GM15510 (cell line): Measurements from ENCODE around the gene NCR2.

Experiments
- POLR2A ChIP-seq: IDR thresholded peaks from 3 replicates; pipeline ENCODE4 v1.6.1; 2011; ENCODE audit warnings: borderline replicate concordance; ENCODE audit not compliant: insufficient read length; ENCODE audit errors: extremely low read depth

Gene NCR2, protein sequence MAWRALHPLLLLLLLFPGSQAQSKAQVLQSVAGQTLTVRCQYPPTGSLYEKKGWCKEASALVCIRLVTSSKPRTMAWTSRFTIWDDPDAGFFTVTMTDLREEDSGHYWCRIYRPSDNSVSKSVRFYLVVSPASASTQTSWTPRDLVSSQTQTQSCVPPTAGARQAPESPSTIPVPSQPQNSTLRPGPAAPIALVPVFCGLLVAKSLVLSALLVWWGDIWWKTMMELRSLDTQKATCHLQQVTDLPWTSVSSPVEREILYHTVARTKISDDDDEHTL

DNA sequence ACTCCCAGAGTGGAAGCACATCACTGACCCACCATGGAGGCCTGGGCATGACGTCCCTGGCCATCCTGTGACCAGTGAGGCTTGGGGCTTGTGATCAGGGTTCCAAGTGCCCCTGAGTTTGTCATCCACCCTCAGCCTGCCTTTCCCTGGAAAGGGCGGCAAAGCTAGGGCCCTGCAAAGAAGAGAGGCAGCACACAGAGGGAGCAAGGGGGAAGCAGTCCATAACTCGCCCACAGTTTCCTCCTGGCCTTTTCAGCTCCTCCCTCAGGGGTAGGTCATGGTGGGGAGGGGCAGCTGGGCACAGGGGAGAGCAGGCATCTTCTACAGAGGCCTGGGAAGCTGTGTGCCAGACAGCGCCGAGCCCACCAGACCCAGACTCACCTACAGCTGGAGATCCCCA, at the start of gene NCR2:
Gene NCR2 (plus strand): TSS at position 313 of the 400 bp plus-strand sequence. CDS start 269 bp downstream, outside the sequence.
- no peak for TF ChIP-seq POLR2A

DNA sequence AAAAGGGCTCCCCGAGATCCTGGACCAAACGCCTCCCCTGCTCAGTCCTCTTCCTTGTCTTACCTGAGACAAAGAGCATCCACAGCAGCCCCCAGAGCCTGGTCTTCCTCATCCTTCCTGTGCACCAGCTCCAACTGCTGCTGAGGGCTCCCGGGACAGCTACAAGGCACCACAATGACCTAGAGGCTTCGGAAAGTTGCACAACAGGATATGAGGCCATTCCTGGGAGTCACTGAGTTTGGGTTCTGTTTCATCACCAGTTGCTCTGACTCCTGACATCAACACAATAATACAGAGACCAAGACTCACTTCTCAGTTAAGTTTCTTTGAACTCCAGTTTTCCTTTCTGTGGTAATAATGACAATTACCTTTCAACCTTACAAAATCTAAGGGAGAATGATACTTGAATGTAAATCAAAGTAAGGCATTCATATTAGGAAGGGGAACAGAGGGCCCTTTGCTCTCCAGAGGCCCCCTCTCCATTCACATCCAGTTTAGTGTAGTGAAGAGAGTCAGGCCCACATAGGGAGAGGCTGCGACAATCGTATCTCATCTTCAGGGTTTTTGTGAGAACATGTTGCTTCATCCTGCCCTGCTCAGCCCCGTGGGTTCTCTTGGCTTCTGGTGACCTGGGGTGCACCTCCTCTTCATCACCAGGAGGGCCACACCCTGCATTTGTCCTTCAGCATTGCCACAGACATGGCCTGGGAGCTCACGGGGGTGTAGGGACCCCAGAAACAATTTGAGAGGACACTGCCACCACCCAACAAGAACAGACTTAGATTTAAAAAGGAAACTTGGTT, 48.7 kb upstream of the NCR2 start, which contains the start of gene TREM1:
Gene TREM1 (minus strand): TSS at position 139 of the 803 bp plus-strand sequence. CDS start 27 bp downstream, at position 112.
- no peak for TF ChIP-seq POLR2A

DNA sequence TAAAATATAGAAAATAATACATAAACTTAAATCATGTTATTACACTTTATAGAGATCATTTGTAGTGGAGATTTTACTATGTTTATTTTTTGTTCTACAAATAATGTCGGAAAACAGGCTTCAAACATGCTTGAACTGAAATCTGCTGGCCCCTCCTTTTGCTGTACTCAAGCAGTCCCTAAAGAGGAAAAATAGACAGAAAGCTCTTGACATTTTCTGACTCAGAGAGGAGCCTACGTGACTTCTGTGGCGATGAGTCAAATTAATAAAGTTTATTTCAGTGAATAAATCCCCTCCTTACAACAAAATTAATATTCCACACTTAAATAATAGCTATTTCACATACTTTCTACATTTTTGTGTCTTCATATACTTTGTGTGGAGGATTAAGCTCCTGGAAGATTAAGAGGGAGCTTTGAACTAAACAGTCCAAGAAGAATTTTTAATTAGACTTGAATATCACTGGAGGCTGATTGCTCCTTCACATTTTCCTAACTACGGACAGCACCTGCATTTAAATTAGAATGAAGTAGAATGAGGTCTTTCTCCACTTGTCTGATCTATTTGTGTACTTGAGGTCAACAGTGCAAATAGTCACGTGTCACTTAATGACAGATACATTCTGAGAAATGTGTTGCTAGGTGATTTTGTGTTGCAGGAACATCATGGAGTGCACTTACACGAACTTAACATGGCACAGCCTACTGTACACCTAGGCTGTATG, 47.2 kb upstream of the NCR2 start:
- no peak for TF ChIP-seq POLR2A

DNA sequence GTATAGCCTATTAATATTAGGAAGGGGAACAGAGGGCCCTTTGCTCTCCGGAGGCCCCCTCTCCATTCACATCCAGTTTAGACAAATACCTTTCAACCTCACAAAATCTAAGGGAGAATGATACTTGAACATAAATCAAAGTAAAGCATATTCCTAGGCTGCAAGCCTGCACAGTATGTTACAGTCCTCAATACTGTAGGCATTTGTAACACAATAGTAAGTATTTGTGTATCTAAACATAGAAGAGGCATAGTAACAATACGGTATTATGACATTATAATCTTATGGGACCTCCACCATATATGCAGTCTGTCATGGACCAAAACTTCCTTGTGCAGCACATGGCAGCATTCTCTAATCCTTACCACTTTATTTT, 46.7 kb upstream of the NCR2 start:
- no peak for TF ChIP-seq POLR2A

DNA sequence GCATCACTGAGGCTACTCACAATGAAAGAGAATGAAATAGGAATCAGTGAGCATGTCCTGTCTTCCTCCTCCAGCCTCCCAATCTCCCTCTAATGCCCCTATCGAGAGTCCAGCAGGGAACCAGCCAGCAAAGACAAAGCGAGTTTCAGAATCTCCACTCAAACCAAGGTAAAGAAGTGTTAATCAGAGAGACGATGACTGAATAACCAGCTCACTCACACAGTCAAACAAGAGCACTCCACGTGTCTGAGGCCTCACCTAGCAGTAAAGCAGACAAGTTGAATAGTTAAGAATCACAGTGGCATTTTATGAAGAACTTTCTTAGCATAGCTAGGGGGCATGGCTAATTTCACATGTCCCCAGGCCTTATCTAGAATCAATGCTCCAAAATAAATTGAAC, 45.6 kb upstream of the NCR2 start:
- TF ChIP-seq POLR2A, result no peak

DNA sequence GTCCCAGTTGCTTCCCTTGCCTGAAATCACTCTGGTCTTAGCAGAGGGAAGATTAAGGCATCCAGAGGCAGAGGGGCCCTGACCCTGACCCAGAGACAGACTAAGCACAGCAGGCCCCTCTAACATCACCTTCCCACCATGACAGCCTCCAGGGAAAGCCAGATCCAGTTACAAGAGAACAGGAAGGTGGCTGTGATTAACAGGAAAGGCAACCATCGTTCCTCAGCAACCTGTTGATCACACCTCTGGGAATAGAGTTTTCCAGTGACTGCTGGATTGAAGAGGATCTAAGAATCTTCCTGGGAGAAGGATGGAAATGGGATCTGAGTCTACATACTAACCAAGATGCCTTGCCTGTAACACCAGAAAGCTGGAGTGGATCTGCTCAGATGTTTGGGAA, 43.7 kb upstream of the NCR2 start:
- no peak for TF ChIP-seq POLR2A

DNA sequence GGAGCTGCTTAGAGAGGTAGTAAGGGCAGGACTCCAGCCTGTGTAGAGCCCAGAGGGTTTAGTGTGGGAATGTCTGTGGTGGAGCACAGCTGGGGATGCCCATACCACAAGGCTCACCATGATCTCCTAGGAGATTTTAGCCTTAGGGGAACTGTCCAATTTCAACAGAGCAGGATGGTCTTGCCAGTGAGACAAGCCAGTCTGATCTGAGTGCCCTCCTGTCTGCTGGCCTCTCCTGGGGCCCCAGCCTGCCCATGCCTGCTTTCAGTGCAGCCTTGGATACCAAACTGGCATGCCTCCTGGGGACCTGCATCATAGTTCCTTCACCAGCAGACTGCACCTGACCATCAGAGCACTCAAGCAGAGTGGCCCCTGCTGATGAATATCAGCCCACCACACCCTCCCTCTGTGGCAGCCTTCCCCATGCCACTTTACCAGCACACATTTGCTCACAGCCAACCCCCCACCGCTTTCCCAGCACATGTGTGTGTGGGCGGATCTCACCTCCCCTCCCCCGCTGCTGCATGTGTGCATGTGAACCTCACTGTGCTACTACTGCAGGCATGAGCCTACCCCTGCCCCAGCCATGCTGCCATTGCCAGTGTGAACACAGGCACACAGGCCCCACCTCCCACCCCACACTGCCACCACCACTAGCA, 41.1 kb upstream of the NCR2 start:
- TF ChIP-seq POLR2A, result no peak

DNA sequence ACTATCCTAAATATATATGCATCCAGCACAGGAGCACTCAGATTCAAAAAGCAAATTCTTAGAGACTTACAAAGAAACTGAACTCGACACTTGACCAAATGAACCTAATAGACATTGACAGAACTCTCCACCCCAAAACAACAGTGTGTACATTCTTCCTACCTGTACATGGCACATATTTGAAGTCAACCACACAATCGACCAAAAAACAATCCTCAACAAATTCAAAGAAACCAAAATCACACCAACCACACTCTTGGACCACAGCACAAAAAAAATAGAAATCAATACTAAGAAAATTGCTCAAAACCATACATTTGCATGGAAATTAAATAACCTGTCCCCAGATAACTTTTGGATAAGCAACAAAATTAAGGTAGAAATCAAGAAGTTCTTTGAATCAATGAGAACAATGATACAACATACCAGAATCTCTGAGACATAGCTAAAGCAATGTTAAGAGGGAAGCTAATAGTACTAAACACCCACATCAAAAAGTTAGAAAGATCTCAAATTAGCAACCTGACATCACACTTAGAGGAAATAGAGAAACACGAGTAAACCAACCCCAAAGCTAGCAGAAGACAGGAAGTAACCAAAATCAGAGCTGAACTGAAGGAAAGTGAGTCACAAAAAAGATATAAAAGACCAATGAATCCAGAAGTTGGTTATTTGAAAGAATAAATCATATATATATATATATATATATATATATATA, 36.5 kb upstream of the NCR2 start:
- TF ChIP-seq POLR2A, result no peak

DNA sequence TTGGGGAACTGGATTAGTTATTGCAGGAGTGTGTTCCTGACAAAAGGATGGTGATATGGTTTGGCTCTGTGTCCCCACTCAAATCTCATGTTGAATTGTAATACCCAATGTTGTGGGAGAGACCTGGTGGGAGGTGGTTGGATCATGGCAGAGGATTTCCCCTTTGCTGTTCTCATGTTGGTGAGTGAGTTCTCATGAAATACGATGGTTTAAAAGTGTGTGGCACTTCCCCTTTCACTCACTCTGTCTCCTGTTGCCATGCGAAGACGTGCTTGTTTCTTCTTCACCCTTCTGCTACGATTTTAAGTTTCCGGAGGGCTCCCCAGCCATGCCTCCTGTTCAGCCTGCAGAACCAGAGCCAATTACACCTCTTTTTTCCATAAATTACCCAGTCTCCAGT, 32.8 kb upstream of the NCR2 start:
- no peak for TF ChIP-seq POLR2A

DNA sequence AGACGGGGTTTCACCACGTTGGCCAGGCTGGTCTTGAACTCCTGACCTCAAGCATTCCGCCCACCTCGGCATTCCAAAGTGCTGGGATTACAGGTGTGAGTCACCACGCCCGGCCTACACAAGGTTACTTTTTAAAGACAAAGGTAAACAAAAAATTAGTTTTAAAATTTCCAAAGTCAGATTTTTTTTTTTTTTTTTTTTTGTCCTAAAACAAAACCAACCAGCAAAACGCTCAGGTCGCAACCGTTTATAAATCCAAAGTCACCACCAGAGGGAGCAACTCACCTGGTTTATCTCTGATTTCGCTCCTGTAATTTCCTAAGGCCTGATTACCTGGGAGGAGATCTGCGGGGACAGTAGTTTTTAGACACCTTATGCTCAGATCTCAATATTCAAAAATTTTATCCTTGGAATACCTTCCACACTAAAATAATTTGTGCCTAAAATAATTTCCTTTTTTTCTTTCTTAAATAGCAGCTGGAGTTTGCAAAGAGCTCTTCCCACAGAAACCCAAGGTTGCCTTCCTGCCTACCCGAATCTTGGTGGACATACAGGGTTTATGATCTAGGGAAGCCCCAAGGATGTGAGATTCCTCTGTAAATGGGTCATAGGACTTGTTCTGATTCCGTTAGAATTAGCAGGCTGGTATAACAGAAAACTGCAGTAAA, 29.1 kb upstream of the NCR2 start:
- TF ChIP-seq POLR2A, result no peak

DNA sequence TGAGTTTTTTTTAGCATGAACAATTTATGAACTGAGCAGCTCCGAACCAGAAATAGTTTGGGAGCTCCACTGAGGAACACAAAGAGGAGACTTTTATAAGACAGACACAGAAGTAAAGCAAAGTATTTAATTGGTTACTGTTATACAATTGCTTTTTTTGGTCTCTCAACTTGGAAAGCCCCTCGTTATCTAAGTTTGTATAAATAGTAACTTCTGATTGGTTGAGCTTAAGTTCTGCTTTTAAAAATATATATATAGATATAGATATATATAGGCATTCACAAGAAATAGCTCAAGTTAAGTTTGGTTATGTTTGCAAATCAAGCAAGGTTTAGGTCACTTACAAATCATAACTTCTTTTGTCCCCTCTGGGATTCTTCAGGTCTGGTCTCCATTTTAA, 20.2 kb upstream of the NCR2 start:
- no peak for TF ChIP-seq POLR2A

DNA sequence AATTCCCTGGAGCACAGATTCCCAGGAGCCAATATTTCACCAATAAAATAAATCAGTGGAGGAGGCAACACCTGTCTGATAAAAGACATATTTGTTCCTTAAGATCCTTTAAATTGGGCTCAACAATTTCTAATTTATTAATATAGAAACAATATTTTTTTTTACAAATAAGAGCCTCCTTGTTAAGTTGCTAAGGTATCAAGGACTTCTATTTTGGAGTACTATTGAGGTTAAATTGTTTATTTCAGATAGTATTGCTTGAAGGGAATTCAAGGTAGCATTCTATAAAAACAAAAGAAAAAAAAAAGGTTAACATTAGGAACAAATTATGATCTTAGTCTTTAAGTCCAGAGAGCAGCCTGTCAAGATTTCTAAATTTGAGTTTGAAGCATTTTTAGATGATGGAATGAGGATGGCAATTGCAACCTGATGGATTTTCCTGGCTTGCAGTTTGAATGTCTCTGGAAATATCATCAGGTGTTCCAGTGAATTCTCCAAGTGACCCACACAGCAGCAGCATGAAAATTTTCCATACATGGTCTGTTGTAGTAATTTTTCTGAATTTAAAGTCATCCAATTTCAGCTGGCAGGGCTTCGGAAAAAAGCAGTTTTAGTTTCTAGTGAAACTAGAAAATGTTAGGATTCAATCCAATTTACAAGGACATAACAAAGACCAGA, 19.3 kb upstream of the NCR2 start:
- no peak for TF ChIP-seq POLR2A

DNA sequence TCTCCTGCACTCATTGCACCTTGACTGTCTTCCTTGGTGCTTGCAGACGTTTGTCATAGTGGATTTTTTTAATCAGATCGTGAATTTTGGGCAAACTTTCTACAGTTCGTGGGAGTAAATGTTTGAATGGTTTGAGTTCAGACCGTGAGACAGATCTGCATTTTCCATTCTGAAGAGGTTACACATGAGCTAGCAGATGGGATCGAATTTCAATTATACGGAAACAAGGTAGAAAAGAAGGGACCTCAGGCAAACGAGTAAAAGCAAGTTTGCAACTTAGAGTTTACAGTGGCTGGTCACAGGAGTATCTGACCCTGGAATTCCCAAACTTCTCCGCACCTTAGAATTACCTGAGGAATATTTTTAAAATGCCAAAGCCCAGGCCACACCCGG, 17.2 kb upstream of the NCR2 start:
- no peak for TF ChIP-seq POLR2A
